HTERT RPE-1 (cell line): ENCODE data around the gene SAMD4A.

Experiments
- in situ Hi-C: fragments of 300-500 bp; cut with MboI; formaldehyde crosslinking; loops from 4 replicates; pipeline ENCODE4 v1.14.3; 2020; ENCODE audit warnings: low sequenced_read_pairs

SAMD4A gene

GRCh38 chr14:54718046-54718445 lies 151.1 kb downstream of the SAMD4A start:
- in situ Hi-C loops: no loop called here

- in situ Hi-C loops: no loop called here
Observed at GRCh38 chr14:54719406-54719805, 152.5 kb downstream of the SAMD4A start.

- in situ Hi-C loops: no loop called here
Observed at GRCh38 chr14:54722791-54723432, 156.0 kb downstream of the SAMD4A start.

GRCh38 chr14:54724123-54724522 lies 157.2 kb downstream of the SAMD4A start:
- in situ Hi-C loops: no loop called here

- in situ Hi-C loops: no loop called here
Observed at GRCh38 chr14:54724676-54725325, 157.9 kb downstream of the SAMD4A start.

GRCh38 chr14:54725998-54726397 lies 159.1 kb downstream of the SAMD4A start:
- in situ Hi-C loops: no loop called here

GRCh38 chr14:54727929-54728328 lies 161.0 kb downstream of the SAMD4A start:
- in situ Hi-C loops: no loop called here

GRCh38 chr14:54728700-54729527 lies 162.0 kb downstream of the SAMD4A start:
- in situ Hi-C loops: no loop called here

GRCh38 chr14:54730156-54730961 lies 163.4 kb downstream of the SAMD4A start:
- in situ Hi-C loops: no loop called here

- in situ Hi-C loops: no loop called here
Observed at GRCh38 chr14:54734966-54735365, 168.0 kb downstream of the SAMD4A start.

GRCh38 chr14:54735424-54735823 lies 168.5 kb downstream of the SAMD4A start:
- in situ Hi-C loops: no loop called here

- in situ Hi-C loops: no loop called here
Observed at GRCh38 chr14:54737132-54737711, 170.3 kb downstream of the SAMD4A start.

GRCh38 chr14:54738009-54738408 lies 171.1 kb downstream of the SAMD4A start:
- in situ Hi-C loops: no loop called here

GRCh38 chr14:54739514-54739913 lies 172.6 kb downstream of the SAMD4A start:
- in situ Hi-C loops: no loop called here

GRCh38 chr14:54742492-54743350 lies 175.8 kb downstream of the SAMD4A start:
- in situ Hi-C loops: no loop called here

GRCh38 chr14:54743382-54743781 lies 176.5 kb downstream of the SAMD4A start:
- in situ Hi-C loops: no loop called here

GRCh38 chr14:54746019-54746418 lies 179.1 kb downstream of the SAMD4A start:
- in situ Hi-C loops: no loop called here

- in situ Hi-C loops: no loop called here
Observed at GRCh38 chr14:54747616-54748015, 180.7 kb downstream of the SAMD4A start.

GRCh38 chr14:54749180-54749579 lies 182.3 kb downstream of the SAMD4A start:
- in situ Hi-C loops: no loop called here

GRCh38 chr14:54749727-54750126 lies 182.8 kb downstream of the SAMD4A start:
- in situ Hi-C loops: no loop called here
